Mesendoderm (in vitro differentiated cells): ENCODE data around the gene THSD8.

Experiments
- DNase-seq: peaks from one replicate; pipeline ENCODE4 v3.0.0; 2013
- H2AK5ac ChIP-seq: 2 replicates; pipeline ENCODE4 v1.6.1; 2013; ENCODE audit warnings: low read length, inconsistent platforms
- H2BK120ac ChIP-seq: 2 replicates; pipeline ENCODE4 v1.6.1; 2013; ENCODE audit warnings: low read depth, mild to moderate bottlenecking, low read length, moderate library complexity, mixed read lengths
- H2BK15ac ChIP-seq: replicated peaks from 2 replicates; pipeline ENCODE4 v1.6.1; 2013; ENCODE audit warnings: low read depth, mild to moderate bottlenecking, moderate library complexity
- H2BK5ac ChIP-seq: 2 replicates; pipeline ENCODE4 v1.6.1; 2013; ENCODE audit warnings: low read length, inconsistent platforms
- H3K18ac ChIP-seq: 2 replicates; pipeline ENCODE4 v1.6.1; 2013; ENCODE audit warnings: mild to moderate bottlenecking, low read length, mixed read lengths
- H3K23ac ChIP-seq: one replicate; pipeline ENCODE4 v1.6.1; 2013; ENCODE audit warnings: low read length
- H3K27ac ChIP-seq: 2 replicates; pipeline ENCODE4 v1.5.1; 2013; ENCODE audit warnings: low read depth, mild to moderate bottlenecking, inconsistent platforms, low read length, moderate library complexity
- H3K27me3 ChIP-seq: 2 replicates; pipeline ENCODE4 v1.6.1; 2013; ENCODE audit warnings: low read length, control low read depth, mild to moderate bottlenecking, inconsistent platforms; ENCODE audit not compliant: insufficient read depth, poor library complexity
- H3K36me3 ChIP-seq: 2 replicates; pipeline ENCODE4 v1.6.1; 2013; ENCODE audit warnings: low read length, inconsistent platforms; ENCODE audit not compliant: control insufficient read depth, insufficient read depth
- H3K4ac ChIP-seq: one replicate; pipeline ENCODE4 v1.6.1; 2013; ENCODE audit warnings: low read depth, mild to moderate bottlenecking, low read length, moderate library complexity
- H3K4me1 ChIP-seq: 2 replicates; pipeline ENCODE4 v1.6.1; 2013; ENCODE audit warnings: low read depth, low read length, inconsistent platforms; ENCODE audit not compliant: control insufficient read depth
- H3K4me2 ChIP-seq: 2 replicates; pipeline ENCODE4 v1.6.1; 2013; ENCODE audit warnings: low read length
- H3K4me3 ChIP-seq: 2 replicates; pipeline ENCODE4 v1.5.1; 2013; ENCODE audit warnings: mild to moderate bottlenecking, low read length
- H3K56ac ChIP-seq: one replicate; pipeline ENCODE4 v1.6.1; 2013; ENCODE audit warnings: low read length
- H3K79me1 ChIP-seq: 2 replicates; pipeline ENCODE4 v1.6.1; 2013; ENCODE audit warnings: low read length, inconsistent platforms
- H3K79me2 ChIP-seq: 2 replicates; pipeline ENCODE4 v1.6.1; 2013; ENCODE audit warnings: mild to moderate bottlenecking, low read length; ENCODE audit not compliant: control insufficient read depth, insufficient read depth
- H3K9ac ChIP-seq: 2 replicates; pipeline ENCODE4 v1.6.1; 2013; ENCODE audit warnings: low read length, inconsistent platforms
- H4K5ac ChIP-seq: one replicate; pipeline ENCODE4 v1.6.1; 2013; ENCODE audit warnings: low read length
- H4K8ac ChIP-seq: one replicate; pipeline ENCODE4 v1.6.1; 2013; ENCODE audit warnings: low read depth, mild to moderate bottlenecking, control low read depth, low read length, moderate library complexity
- WGBS: extraction: QIAGEN DNeasy Blood & Tissue Kit; methylation state at CpG from one replicate; pipeline ENCODE4 v1.1.7; 2013; ENCODE audit warnings: low lambda C conversion rate, missing lambda C conversion rate; ENCODE audit not compliant: insufficient coverage; ENCODE audit errors: extremely low coverage; 5-methylcytosine and 5-hydroxymethylcytosine counted together

The THSD8 gene

DNA sequence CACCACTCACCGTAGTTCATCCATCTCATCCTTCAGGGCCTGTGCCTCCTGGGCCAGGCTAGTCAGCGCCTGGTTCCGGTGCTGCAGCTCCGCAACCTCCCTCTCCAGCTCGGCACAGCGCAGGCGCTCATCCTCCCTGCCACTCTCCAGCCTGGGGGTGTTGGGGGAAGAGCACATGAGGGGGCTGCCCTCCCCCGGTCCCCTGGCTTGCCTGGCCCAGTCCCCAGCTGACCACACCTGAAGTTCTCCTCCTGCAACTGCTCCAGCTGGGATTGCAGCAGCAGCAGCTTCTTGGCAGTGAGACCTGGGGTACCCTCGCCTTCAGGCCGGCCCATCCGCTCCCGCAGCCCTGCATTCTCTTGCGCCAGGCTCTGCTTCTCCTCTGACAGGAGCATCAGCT lies 30.9 kb upstream of the THSD8 start:
- WGBS = no CpG with 5 or more reads among the region's 13 CpGs
- no peak overlapping the region for H3K23ac ChIP-seq
- no peak for DNase-seq
- H3K4me2 ChIP-seq = no peak overlapping the region
- H2BK15ac ChIP-seq = no peak overlapping the region
- no peak overlapping the region for H3K4me3 ChIP-seq
- no peaks in the 10 kb centered on the region for H3K4me1 ChIP-seq
- no peak overlapping the region for H3K56ac ChIP-seq
- H3K79me2 ChIP-seq = no peaks in the 10 kb centered on the region
- no peak overlapping the region for H4K8ac ChIP-seq
- H3K79me1 ChIP-seq = no peaks in the 10 kb centered on the region
- H3K27me3 ChIP-seq = no peaks in the 10 kb centered on the region
- H2BK120ac ChIP-seq = no peak overlapping the region
- no peak overlapping the region for H2BK5ac ChIP-seq
- no peak overlapping the region for H4K5ac ChIP-seq
- no peak overlapping the region for H3K9ac ChIP-seq
- no peak overlapping the region for H3K27ac ChIP-seq
- H2AK5ac ChIP-seq = no peak overlapping the region
- H3K18ac ChIP-seq = no peak overlapping the region
- no peak overlapping the region for H3K4ac ChIP-seq
- H3K36me3 ChIP-seq = no peaks in the 10 kb centered on the region

DNA sequence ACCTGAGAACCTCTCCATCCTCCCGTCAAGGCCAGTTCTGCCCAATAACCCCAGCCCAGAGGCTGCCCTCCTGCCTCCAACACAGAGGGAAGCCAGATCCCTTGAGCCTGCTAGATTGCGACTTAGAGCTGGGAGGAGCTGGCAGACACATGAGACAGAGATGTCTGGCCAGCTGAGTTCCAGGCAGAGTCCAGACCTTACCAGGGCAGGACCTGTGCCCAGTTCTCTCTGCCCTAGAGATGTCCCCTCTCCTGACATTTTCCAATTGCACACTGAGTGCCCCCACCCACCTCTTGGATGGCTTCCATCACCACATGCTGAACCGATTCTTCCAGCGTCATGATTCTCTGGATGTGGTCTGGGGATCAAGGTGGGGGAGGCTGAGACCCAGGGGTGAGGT lies 29.5 kb upstream of the THSD8 start:
- H3K4me2 ChIP-seq = no peak overlapping the region
- no peaks in the 10 kb centered on the region for H3K79me1 ChIP-seq
- H3K27ac ChIP-seq = no peak overlapping the region
- H2AK5ac ChIP-seq = no peak overlapping the region
- no peak overlapping the region for H2BK15ac ChIP-seq
- no peaks in the 10 kb centered on the region for H3K79me2 ChIP-seq
- no peak overlapping the region for H2BK5ac ChIP-seq
- no peak overlapping the region for H3K4ac ChIP-seq
- no peak overlapping the region for H3K4me3 ChIP-seq
- no CpG with 5 or more reads among the region's 4 CpGs for WGBS
- H3K56ac ChIP-seq = no peak overlapping the region
- H3K23ac ChIP-seq = no peak overlapping the region
- H3K4me1 ChIP-seq = no peaks in the 10 kb centered on the region
- H3K18ac ChIP-seq = no peak overlapping the region
- H3K9ac ChIP-seq = no peak overlapping the region
- no peak overlapping the region for H2BK120ac ChIP-seq
- no peak for DNase-seq
- no peak overlapping the region for H4K8ac ChIP-seq
- H3K36me3 ChIP-seq = no peaks in the 10 kb centered on the region
- no peaks in the 10 kb centered on the region for H3K27me3 ChIP-seq
- H4K5ac ChIP-seq = no peak overlapping the region

DNA sequence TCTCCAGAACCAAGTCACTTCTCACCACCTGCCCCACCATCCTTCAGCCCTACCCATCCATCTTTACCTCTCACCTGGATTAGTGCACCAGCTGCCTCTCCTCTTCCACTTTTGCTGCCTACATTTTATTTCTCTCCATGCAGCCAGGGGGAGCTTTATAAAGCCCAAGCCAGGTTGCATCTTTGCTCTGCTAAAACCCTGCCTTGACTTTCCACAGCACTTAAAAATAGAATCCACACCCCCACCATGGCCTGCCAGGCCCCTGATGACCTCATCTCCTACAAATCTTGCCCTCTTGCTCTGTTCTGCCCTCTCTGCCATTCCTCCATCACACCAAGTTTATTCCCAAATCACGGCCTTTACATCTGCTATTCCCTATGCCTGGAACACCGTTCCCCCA lies 28.3 kb upstream of the THSD8 start:
- H4K8ac ChIP-seq = no peak overlapping the region
- H3K27me3 ChIP-seq = no peaks in the 10 kb centered on the region
- H3K4ac ChIP-seq = no peak overlapping the region
- H3K18ac ChIP-seq = no peak overlapping the region
- H2BK5ac ChIP-seq = no peak overlapping the region
- H2AK5ac ChIP-seq = no peak overlapping the region
- H3K4me2 ChIP-seq = no peak overlapping the region
- H3K56ac ChIP-seq = no peak overlapping the region
- no peak overlapping the region for H3K23ac ChIP-seq
- no peak overlapping the region for H3K4me3 ChIP-seq
- DNase-seq = peak; percentile 69
- H3K4me1 ChIP-seq = peaks cover 2% of the 10 kb centered on the region
- H3K27ac ChIP-seq = no peak overlapping the region
- no peaks in the 10 kb centered on the region for H3K36me3 ChIP-seq
- H2BK120ac ChIP-seq = no peak overlapping the region
- H3K79me2 ChIP-seq = no peaks in the 10 kb centered on the region
- H3K9ac ChIP-seq = no peak overlapping the region
- no CpG with 5 or more reads among the region's 2 CpGs for WGBS
- H3K79me1 ChIP-seq = no peaks in the 10 kb centered on the region
- no peak overlapping the region for H2BK15ac ChIP-seq
- H4K5ac ChIP-seq = no peak overlapping the region

DNA sequence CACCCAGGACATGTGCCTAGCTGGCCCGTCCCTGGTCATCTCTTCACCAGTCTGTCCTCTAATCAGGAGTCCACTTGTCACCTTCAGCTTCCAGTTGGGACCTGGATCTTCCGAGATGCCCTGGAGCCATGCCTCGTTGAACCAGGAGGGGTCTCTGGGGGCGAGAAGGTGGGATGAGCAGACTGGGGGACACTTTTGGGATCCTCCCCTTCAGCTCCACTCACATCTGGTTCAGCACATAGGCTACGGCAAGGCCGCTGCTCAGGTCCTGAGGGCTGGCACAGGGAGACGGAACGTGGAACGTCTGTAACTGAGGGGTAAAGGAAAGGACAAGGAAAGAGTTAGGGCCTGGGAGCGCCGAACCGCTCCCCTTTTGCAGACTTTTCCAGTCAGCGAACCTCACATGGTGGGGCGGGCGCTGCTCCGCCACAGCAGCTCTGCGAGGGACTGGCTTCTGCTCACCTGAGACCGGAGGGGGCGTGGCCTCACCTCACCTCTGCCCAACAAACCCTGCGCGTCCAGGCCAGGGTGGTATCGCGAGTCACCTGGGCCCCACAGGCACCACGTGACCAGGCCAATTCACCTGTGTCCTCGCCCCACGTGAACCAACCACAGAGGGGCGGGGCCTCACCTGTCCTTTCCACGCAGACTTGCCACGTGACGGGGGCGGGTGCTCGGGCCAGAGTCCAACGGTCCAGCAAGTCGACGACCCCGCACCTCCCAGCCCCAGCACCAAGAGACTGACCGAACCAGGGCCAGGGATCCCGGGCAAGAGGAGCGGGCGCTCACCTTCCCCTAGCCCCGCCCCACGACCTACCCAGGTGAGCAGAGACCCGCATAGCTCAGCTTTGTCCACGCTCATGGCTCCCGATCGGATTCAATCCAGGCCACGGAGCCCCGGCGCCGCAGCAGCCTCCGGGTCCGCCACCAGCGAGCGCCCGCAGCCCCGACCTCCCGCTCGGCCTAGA lies 27.0 kb upstream of the THSD8 start, which contains the start of gene HOOK2:
Gene HOOK2, minus strand, starts transcription at position 965 of the 968 bp plus-strand sequence. Its CDS starts 103 bp downstream, at position 862.
- Histone ChIP-seq H3K27me3 (no peaks in the 10 kb centered on the region), H3K4me1 (peaks cover 8% of the 10 kb centered on the region), H3K4ac (no peak within 1 kb of the TSS), H3K56ac (peak within 1 kb of the TSS; percentile 95), H2BK120ac (no peak within 1 kb of the TSS), H3K36me3 (no peaks in the 10 kb centered on the region), H3K4me3 (peak within 1 kb of the TSS; percentile 45), H2BK5ac (no peak within 1 kb of the TSS), H3K23ac (no peak within 1 kb of the TSS), H3K79me1 (no peaks in the 10 kb centered on the region), H3K4me2 (peak within 1 kb of the TSS; percentile 87), H3K27ac (peak within 1 kb of the TSS; percentile 15), H3K9ac (peak within 1 kb of the TSS; percentile 77), H4K8ac (no peak within 1 kb of the TSS), H3K79me2 (no peaks in the 10 kb centered on the region), H3K18ac (peak within 1 kb of the TSS; percentile 13), H2BK15ac (no peak within 1 kb of the TSS), H4K5ac (no peak within 1 kb of the TSS), H2AK5ac (no peak within 1 kb of the TSS)
- peak; percentile 91 for DNase-seq
- WGBS = no CpG with 5 or more reads among the region's 58 CpGs

DNA sequence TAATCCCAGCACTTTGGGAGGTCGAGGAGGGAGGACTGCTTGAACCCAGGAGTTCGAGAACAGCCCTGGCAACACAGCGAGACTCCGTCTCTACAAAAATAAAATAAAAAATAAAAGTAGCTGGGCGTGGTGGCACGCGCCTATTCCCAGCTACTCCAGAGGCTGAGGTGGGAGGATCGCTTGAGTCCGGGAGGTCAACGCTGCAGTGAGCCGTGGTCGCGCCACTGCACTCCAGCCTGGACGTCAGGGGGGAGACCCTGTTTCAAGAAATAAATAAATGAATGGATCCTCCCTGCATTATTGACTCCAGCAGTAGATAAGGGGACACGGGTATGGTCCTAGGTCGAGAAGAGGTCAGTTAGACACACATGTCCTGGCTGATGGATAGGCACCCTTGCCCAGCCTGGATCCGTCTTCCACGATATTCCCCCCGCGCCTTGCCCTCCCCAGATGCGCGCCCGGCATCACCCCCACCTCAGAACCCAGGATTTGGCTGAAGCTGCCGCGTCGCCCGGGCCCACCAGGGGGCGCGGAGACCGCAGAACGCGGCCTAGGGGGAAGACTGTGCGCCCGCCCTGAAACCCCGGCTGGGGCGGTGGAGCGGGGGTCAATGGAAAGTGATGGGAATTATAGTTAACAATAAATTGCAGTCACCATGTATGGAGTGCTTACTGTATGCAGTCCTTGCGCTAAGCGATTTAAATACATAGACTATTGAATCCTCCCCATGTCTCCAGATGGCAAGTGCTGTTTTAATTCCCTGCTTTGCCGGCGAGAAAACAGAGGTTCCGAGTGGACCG lies 24.5 kb upstream of the THSD8 start:
- H2AK5ac ChIP-seq = no peak overlapping the region
- H3K4me1 ChIP-seq = peaks cover 8% of the 10 kb centered on the region
- peak overlapping the region; percentile 95 for H3K56ac ChIP-seq
- no peak overlapping the region for H2BK120ac ChIP-seq
- H3K79me1 ChIP-seq = no peaks in the 10 kb centered on the region
- no peak overlapping the region for H2BK15ac ChIP-seq
- H3K4me2 ChIP-seq = peak overlapping the region; percentile 86
- no peaks in the 10 kb centered on the region for H3K79me2 ChIP-seq
- no peaks in the 10 kb centered on the region for H3K27me3 ChIP-seq
- no peak overlapping the region for H3K27ac ChIP-seq
- whole genome bisulfite sequencing = no CpG with 5 or more reads among the region's 43 CpGs
- no peak overlapping the region for H4K5ac ChIP-seq
- no peak overlapping the region for H4K8ac ChIP-seq
- H3K4me3 ChIP-seq = peak overlapping the region; percentile 12
- no peak overlapping the region for H3K18ac ChIP-seq
- DNase-seq = peak; percentile 85
- no peak overlapping the region for H2BK5ac ChIP-seq
- peak overlapping the region; percentile 78 for H3K9ac ChIP-seq
- no peak overlapping the region for H3K4ac ChIP-seq
- H3K36me3 ChIP-seq = no peaks in the 10 kb centered on the region
- no peak overlapping the region for H3K23ac ChIP-seq
